Measurements from ENCODE around the gene MAP3K7CL. TPM values are rescaled to one million over a fixed set of nuclear protein-coding genes. Genes with fewer than 3 reads are reported as not detected.
"Not testable (repeated sequence)": the region's sequence is repeated elsewhere in the genome, so short reads cannot be mapped to it uniquely, and the experiment has no call there.

Gene MAP3K7CL
- total RNA-seq, 1 donor from 2014 or later = 1.1 TPM

DNA sequence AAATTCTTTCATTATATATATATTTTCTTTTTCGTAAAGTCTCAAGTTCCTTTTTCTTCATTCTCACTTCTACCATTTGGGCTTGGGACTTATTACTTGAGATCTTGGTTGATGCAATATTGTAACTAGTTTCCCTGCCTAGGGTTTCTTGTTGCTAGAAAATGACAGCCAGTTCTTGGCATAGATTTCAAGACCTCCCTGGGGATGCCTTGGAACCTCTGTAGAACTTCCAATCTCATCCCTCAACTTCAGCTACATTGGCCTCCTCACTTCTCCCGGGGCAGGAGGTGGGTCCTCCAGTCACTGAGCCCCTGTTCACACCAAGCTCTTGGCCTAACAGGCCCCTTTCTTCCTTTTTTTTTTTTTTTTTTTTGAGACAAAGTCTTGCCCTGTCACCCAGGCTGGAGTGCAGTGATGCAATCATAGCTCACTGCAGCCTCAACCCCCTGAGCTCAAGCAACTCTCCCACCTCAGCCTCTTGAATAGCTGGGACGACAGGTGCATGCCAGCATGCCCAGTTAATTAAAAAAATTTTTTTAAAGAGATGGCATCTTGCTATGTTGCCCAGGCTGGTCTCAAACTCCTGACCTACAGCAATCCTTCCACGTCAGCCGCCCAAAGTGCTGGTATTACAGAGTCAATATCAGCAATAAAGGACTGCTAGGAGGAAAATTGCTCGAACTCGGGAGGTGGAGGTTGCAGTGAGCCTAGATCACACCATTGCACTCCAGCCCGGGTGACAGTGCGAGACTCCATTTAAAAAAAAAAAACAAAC, 33.1 kb downstream of the MAP3K7CL start:
- DNase-seq = peak; percentile 37
- peak; percentile 77 for ATAC-seq

GRCh38 chr21:29164323-29164942, 34.0 kb downstream of the MAP3K7CL start:
- no peak for DNase-seq
- peak; percentile 74 for ATAC-seq
- intact Hi-C loops (cut with micrococcal nuclease) = loop anchor here (10.0 kb wide), 1 partner anchor 180 kb away; no protein-coding TSS in a partner anchor

More for the DNA sequence above, 33.1 kb downstream of the MAP3K7CL start:
- intact Hi-C loops (cut with micrococcal nuclease) = loop anchor here (2.0 to 10.0 kb wide), 2 partner anchors 181 to 209 kb away; no protein-coding TSS in a partner anchor

- DNase-seq (no peak), ATAC-seq (no peak)
- intact Hi-C loops (cut with micrococcal nuclease) = loop anchor here (10.0 kb wide), 1 partner anchor 178 kb away; no protein-coding TSS in a partner anchor
These were observed 35.9 kb downstream of the MAP3K7CL start for GRCh38 chr21:29166323-29166722.

GRCh38 chr21:29166853-29167252, 36.4 kb downstream of the MAP3K7CL start:
- intact Hi-C loops (cut with micrococcal nuclease) = loop anchor here (10.0 kb wide), 1 partner anchor 178 kb away; no protein-coding TSS in a partner anchor
- ATAC-seq (peak; percentile 43), DNase-seq (no peak)

- intact Hi-C loops (cut with micrococcal nuclease) = loop anchor here (10.0 kb wide), 1 partner anchor 177 kb away; no protein-coding TSS in a partner anchor
- not testable (repeated sequence) for ATAC-seq, DNase-seq
These were observed 37.0 kb downstream of the MAP3K7CL start for GRCh38 chr21:29167481-29167880.

GRCh38 chr21:29168891-29169315, 38.5 kb downstream of the MAP3K7CL start:
- DNase-seq (no peak), ATAC-seq (no peak)
- intact Hi-C loops (cut with micrococcal nuclease) = loop anchor here (10.0 kb wide), 1 partner anchor 176 kb away; no protein-coding TSS in a partner anchor

DNA sequence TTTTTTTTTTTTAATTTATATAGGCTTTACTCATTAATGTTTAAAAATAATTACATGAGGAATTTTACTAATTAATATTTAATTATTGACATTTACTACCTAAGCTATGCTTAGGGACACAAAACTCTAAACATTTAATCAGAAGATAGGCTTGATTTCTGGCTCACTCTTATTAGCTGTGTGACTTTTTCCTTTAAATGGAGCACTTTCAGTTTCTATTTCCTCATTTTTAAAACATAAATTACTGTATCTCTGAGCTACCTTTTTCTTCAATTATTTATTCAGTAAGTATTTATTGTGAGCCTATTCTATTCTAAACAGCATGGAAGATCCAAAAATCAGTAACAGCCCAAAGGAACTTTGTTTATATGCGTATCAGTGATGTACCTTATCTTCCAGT, 40.5 kb downstream of the MAP3K7CL start:
- intact Hi-C loops (cut with micrococcal nuclease) = no loop called here
- DNase-seq (no peak), ATAC-seq (no peak)

GRCh38 chr21:29172282-29172681, 41.8 kb downstream of the MAP3K7CL start:
- DNase-seq (no peak), ATAC-seq (no peak)
- intact Hi-C loops (cut with micrococcal nuclease) = no loop called here

GRCh38 chr21:29174607-29175013, 44.2 kb downstream of the MAP3K7CL start:
- intact Hi-C loops (cut with micrococcal nuclease) = no loop called here
- DNase-seq (no peak), ATAC-seq (no peak)

DNA sequence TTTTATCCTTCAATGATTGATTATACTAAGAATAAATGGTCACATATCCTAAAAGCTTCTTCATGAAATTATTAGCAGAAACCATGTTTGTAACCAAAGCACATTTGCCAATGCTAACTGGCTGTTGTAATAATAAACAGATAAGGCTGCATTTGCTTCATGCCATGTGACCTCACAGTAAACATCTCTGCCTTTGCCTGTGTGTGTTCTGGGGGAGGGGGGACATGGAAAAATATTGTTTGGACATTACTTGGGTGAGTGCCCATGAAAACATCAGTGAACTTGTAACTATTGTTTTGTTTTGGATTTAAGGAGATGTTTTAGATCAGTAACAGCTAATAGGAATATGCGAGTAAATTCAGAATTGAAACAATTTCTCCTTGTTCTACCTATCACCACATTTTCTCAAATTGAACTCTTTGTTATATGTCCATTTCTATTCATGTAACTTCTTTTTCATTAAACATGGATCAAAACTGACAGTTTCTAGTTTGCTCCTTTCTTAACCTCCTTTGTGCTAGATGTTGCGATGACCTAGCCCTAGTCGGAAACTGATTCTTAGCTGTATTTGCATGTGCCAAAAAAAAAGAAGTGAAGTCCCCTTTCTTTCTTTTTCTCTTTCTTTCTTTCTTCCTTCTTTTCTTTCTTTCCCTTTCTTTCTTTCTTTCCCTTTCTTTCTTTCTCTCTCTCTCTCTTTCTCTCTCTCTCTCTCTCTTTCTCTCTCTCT, 45.1 kb downstream of the MAP3K7CL start:
- intact Hi-C loops (cut with micrococcal nuclease) = no loop called here
- no peak for DNase-seq

GRCh38 chr21:29176471-29177120, 46.2 kb downstream of the MAP3K7CL start:
- ATAC-seq (no peak), DNase-seq (no peak)
- intact Hi-C loops (cut with micrococcal nuclease) = no loop called here

More for the DNA sequence above, 45.1 kb downstream of the MAP3K7CL start:
- peak; percentile 38 for ATAC-seq

DNA sequence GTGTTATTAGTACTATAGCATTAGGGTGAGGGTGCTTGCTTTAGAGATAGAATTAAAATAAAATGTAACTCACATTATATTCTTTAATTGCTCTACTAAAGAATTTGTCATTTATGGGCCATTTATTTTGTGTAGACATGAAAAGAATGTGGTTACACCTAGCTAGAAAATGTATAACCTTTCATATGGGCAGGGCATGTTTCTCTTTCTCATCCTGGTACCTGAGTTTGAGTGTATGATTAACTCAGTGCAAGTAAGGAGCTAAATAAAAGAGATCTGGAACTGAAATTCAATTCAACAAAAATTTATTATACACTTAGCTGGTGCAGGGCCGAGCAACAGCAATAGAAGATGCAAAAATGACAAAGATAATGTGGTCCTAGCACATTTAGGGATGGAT, 47.4 kb downstream of the MAP3K7CL start:
- ATAC-seq = no peak
- intact Hi-C loops (cut with micrococcal nuclease) = no loop called here
- no peak for DNase-seq

GRCh38 chr21:29178926-29179325, 48.5 kb downstream of the MAP3K7CL start:
- intact Hi-C loops (cut with micrococcal nuclease) = no loop called here
- DNase-seq = no peak
- no peak for ATAC-seq

DNA sequence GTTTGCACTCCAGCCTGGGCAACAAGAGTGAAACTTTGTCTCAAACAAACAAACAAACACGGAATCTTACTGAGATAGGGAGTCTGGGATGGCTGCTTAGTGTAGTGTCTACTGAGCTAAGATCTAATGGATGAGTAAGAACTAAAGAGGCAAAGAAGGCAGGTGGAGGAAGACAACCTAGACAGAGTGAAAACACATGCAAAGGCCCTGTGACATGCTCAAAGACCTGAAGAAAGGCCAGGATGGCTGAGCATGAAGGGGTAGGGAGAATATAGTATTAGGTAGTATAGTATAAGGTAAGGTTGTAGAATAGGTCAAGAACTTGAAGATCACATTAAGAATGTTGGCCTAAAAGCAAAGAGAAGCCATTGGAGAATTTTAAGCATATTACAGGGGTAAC, 49.1 kb downstream of the MAP3K7CL start:
- DNase-seq (no peak), ATAC-seq (no peak)
- intact Hi-C loops (cut with micrococcal nuclease) = no loop called here

DNA sequence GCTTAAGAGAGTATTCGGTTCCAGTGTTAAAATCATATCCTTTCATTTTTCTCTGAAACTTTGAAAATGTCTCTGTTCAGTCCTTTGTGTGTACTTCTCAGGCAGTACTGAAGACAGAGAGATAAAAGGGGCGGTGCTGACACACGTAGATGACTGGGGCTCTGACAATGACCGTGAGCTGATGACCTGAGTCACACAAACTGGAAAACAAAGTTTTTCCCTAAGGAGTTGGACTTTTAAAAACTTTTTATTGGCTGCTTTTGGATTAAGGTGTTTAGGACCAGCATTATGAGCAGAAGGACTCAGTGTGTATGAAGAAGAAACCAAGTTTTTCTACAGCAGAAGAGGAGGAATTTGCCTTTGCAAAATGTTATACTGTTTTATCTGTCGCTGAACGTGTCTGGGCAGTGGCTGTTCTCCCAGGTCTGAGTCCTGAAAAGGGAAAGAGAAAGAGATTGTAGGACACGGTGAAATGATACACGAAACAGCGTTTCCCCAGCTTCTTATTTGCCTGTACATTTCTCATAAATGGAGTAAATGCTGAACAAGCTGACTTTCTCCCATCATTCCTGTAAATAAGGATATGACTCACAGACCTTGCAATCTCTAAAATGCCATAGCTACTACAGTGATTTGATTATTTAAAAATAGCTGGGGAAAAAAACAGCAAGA, 51.5 kb downstream of the MAP3K7CL start:
- intact Hi-C loops (cut with micrococcal nuclease) = no loop called here
- DNase-seq = no peak
- peak; percentile 87 for ATAC-seq

GRCh38 chr21:29182691-29183092, 52.2 kb downstream of the MAP3K7CL start:
- intact Hi-C loops (cut with micrococcal nuclease) = no loop called here
- DNase-seq (no peak), ATAC-seq (no peak)

DNA sequence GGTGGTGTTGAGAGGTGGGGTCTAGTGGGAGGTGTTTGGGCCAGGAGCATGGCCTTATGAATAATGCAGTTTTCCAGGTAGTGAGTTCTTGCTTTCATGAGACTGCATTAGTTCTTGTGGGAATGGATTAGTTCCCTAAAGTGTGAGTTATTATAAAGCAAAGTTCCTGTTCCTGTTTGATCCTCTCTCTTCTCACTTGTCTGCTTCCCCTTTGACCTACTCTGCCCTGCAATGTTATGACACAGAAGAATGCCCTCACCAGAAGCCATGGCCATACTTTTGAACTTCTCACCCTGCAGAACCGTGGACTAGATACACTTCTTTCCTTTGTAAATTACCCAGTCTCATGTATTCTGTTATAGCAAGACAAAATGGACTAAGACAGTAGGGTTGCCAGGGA, 53.6 kb downstream of the MAP3K7CL start:
- ATAC-seq = peak; percentile 47
- no peak for DNase-seq
- intact Hi-C loops (cut with micrococcal nuclease) = no loop called here

- intact Hi-C loops (cut with micrococcal nuclease) = no loop called here
- no peak for DNase-seq
- ATAC-seq = no peak
These were observed 54.7 kb downstream of the MAP3K7CL start for GRCh38 chr21:29185172-29185571.

DNA sequence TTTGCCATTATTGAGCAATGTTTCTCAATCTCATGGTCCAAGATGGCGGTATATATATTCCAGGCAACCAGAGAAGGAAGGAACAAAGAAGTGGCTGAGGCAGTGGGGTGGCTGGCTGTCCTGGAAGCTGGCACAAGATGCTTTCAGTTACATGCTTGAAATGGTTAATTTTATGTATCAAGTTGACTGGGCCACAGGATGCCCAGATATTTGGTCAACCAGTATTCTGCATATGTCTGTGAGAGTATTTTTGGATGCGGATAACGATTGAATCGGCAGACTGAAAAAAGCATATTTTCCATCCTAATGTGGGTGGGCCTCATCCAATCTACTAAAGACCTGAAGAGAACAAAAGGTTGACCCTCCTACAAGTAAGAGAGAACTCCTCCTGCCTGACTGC, 55.2 kb downstream of the MAP3K7CL start:
- no peak for ATAC-seq
- DNase-seq = no peak
- intact Hi-C loops (cut with micrococcal nuclease) = no loop called here
